Stomach (tissue), 9 donors: ENCODE results near the gene ACO1. TPM values are rescaled to one million over a fixed set of nuclear protein-coding genes. Genes with fewer than 3 reads are reported as not detected.

Experiments used
- DNase-seq, 2 donors: peaks; one replicate each; pipeline versions ENCODE4 v3.0.0 to v3.0.0-alpha.2; 2013 to 2019
- H3K27ac ChIP-seq, 5 donors: fragments of 200-600 bp in 4 of 5; sonication (generic) in 4 of 5; one replicate each; pipeline ENCODE4 v1.5.1; 2013 to 2019; ENCODE audit warnings: mild to moderate bottlenecking in 1 of 5, moderate library complexity in 1 of 5
- H3K27me3 ChIP-seq, 3 donors: fragments of 200-600 bp; sonication (generic); one replicate each; pipeline ENCODE4 v1.5.1; 2017 to 2019; ENCODE audit warnings: mixed run types in 1 of 3
- H3K36me3 ChIP-seq, 4 donors: fragments of 200-600 bp; sonication (generic); 1 replicate in 3 of 4; 2 replicates in 1 of 4; pipeline ENCODE4 v1.5.1; 2016 to 2019
- H3K4me1 ChIP-seq, 4 donors: fragments of 200-600 bp; sonication (generic); one replicate each; pipeline ENCODE4 v1.5.1; 2016 to 2019
- H3K4me3 ChIP-seq, 4 donors: fragments of 200-600 bp; sonication (generic) in 3 of 4; one replicate each; pipeline ENCODE4 v1.5.1; 2016 to 2019; ENCODE audit warnings: mild to moderate bottlenecking in 1 of 4
- H3K9me3 ChIP-seq, 4 donors: fragments of 200-600 bp; sonication (generic); one replicate each; pipeline ENCODE4 v1.5.1; 2016 to 2019
- CTCF ChIP-seq, 7 experiments: fragments of 450-650 bp in 4 of 7; fragments of 200-600 bp in 3 of 7; sonication (generic) in 3 of 7; IDR thresholded peaks; one replicate each; pipeline ENCODE4 v1.5.1; 2016 to 2019; ENCODE audit warnings: antibody characterized with exemption in 7 of 7, control low read depth in 2 of 7, mild to moderate bottlenecking in 1 of 7
- EP300 ChIP-seq: sonication (generic); formaldehyde crosslinking; IDR thresholded peaks from one replicate; pipeline ENCODE4 v1.6.1; 2017; ENCODE audit warnings: antibody characterized with exemption
- POLR2A ChIP-seq, 4 donors: fragments of 450-650 bp; IDR thresholded peaks; one replicate each; pipeline ENCODE4 v1.6.1; 2016; ENCODE audit warnings: antibody characterized with exemption in 4 of 4, control low read depth in 2 of 4, mild to moderate bottlenecking in 1 of 4, moderate library complexity in 1 of 4
- POLR2AphosphoS5 ChIP-seq, 3 donors: sonication (generic); formaldehyde crosslinking; IDR thresholded peaks; one replicate each; pipeline ENCODE4 v1.6.1; 2016; ENCODE audit warnings: antibody characterized with exemption in 3 of 3
- WGBS, 5 donors: extraction: QIAGEN DNeasy Blood & Tissue Kit in 3 of 5; methylation state at CpG; one replicate each; pipeline versions ENCODE4 v1.1.5 to v1.1.7; 2013 to 2018; 5-methylcytosine and 5-hydroxymethylcytosine counted together
- intact Hi-C: fragments of 100-400 bp; cut with DNase I; formaldehyde crosslinking; loops from one replicate; pipeline ENCODE4 v1.15.1; 2023; ENCODE audit warnings: low total_unique reads
- polyA plus RNA-seq, 3 donors: library from polyadenylated mRNA; stranded (reverse); fragments of 200-250 nt; gene quantifications; one replicate each; pipeline ENCODE4 v1.2.3, GENCODE V29; 2013
- total RNA-seq, 5 donors: library from RNA; depleted of rRNA; stranded (reverse); fragments of >200 nt; gene quantifications; one replicate each; pipeline versions ENCODE4 v1.1.0 to v1.2.3, GENCODE V29; 2014 to 2016
- donor health status: healthy with polysubstance abuse.
- donor health status: Bipolar disorder and iron deficiency.
- donor health status: healthy.

ACO1 gene
- total and polyA plus RNA-seq, 8 donors, result 5.8 to 44.2 (median 17.8) TPM

GRCh38 chr9:32340361-32340760 lies 44.1 kb upstream of the ACO1 start:
- 44 to 68% (median 50%) methylated on average over 5 of the region's 5 CpGs for WGBS, 5 donors
- Histone ChIP-seq H3K27me3 (no peaks in the 10 kb centered on the region), H3K9me3 (no peaks in the 10 kb centered on the region), H3K27ac (no peak overlapping the region), H3K36me3 (no peaks in the 10 kb centered on the region), H3K4me3 (no peak overlapping the region), H3K4me1 (no peaks in the 10 kb centered on the region)
- intact Hi-C loops, result no loop called here
- TF ChIP-seq POLR2AphosphoS5 (IDR thresholded peaks at IDR 0.05), result no peak
- no peak for TF ChIP-seq EP300
- no peak for TF ChIP-seq POLR2A (IDR thresholded peaks at IDR 0.05)
- DNase-seq, result no peak

- peak overlapping the region in 1 of 4 donors; percentile 7 for H3K4me3 ChIP-seq
- H3K9me3 ChIP-seq, result no peaks in the 10 kb centered on the region
- H3K36me3 ChIP-seq, result no peaks in the 10 kb centered on the region
- intact Hi-C loops, result no loop called here
- H3K27ac ChIP-seq, result no peak overlapping the region
- H3K4me1 ChIP-seq, result peaks cover 0 to 9% (median 0%) of the 10 kb centered on the region in 4 donors
- no peaks in the 10 kb centered on the region for H3K27me3 ChIP-seq
- 43 to 70% (median 59%) methylated on average over 5 to 6 of the region's 6 CpGs for whole genome bisulfite sequencing, 5 donors
- TF ChIP-seq POLR2AphosphoS5 (IDR thresholded peaks at IDR 0.05), result no peak
- peak in 1 of 2 donors; percentile 38 for DNase-seq
Observed at GRCh38 chr9:32344551-32345182, 39.8 kb upstream of the ACO1 start.

GRCh38 chr9:32345243-32345642 lies 39.2 kb upstream of the ACO1 start:
- no peak for TF ChIP-seq POLR2AphosphoS5 (IDR thresholded peaks at IDR 0.05)
- no peak for TF ChIP-seq CTCF (IDR thresholded peaks at IDR 0.05)
- no peak for TF ChIP-seq POLR2A (IDR thresholded peaks at IDR 0.05)
- TF ChIP-seq EP300, result no peak
- Histone ChIP-seq H3K27ac (no peak overlapping the region), H3K36me3 (no peaks in the 10 kb centered on the region), H3K27me3 (no peaks in the 10 kb centered on the region), H3K4me1 (peaks cover 0 to 9% (median 0%) of the 10 kb centered on the region in 4 donors), H3K9me3 (no peaks in the 10 kb centered on the region), H3K4me3 (no peak overlapping the region)
- intact Hi-C loops, result no loop called here
- WGBS, 5 donors, result 41 to 65% (median 62%) methylated on average over 5 of the region's 5 CpGs
- DNase-seq, result no peak

- no peaks in the 10 kb centered on the region for H3K27me3 ChIP-seq
- H3K36me3 ChIP-seq, result no peaks in the 10 kb centered on the region
- H3K27ac ChIP-seq, result no peak overlapping the region
- TF ChIP-seq CTCF (IDR thresholded peaks at IDR 0.05) (no peak), POLR2AphosphoS5 (IDR thresholded peaks at IDR 0.05) (no peak), EP300 (no peak), POLR2A (IDR thresholded peaks at IDR 0.05) (no peak)
- intact Hi-C loops, result no loop called here
- WGBS, 5 donors, result 64 to 85% (median 78%) methylated on average over 2 of the region's 2 CpGs
- peaks cover 0 to 9% (median 0%) of the 10 kb centered on the region in 4 donors for H3K4me1 ChIP-seq
- no peak overlapping the region for H3K4me3 ChIP-seq
- H3K9me3 ChIP-seq, result no peaks in the 10 kb centered on the region
- no peak for DNase-seq
Observed at GRCh38 chr9:32347571-32347970, 36.9 kb upstream of the ACO1 start.

- H3K4me1 ChIP-seq, result peaks cover 0 to 9% (median 0%) of the 10 kb centered on the region in 4 donors
- no peak for DNase-seq
- H3K36me3 ChIP-seq, result no peaks in the 10 kb centered on the region
- no peaks in the 10 kb centered on the region for H3K9me3 ChIP-seq
- intact Hi-C loops, result no loop called here
- no peak overlapping the region for H3K4me3 ChIP-seq
- no peaks in the 10 kb centered on the region for H3K27me3 ChIP-seq
- H3K27ac ChIP-seq, result no peak overlapping the region
- TF ChIP-seq EP300, result no peak
- TF ChIP-seq POLR2A (IDR thresholded peaks at IDR 0.05), result no peak
- TF ChIP-seq POLR2AphosphoS5 (IDR thresholded peaks at IDR 0.05), result no peak
- TF ChIP-seq CTCF (IDR thresholded peaks at IDR 0.05), result no peak
- whole genome bisulfite sequencing, 5 donors, result 64 to 74% (median 72%) methylated on average over 7 of the region's 7 CpGs
Observed at GRCh38 chr9:32348106-32348695, 36.2 kb upstream of the ACO1 start.
